OCI-LY7 (cell line): ENCODE results near the gene MCM9. TPM values are rescaled to one million over a fixed set of nuclear protein-coding genes. Genes with fewer than 3 reads are reported as not detected.
A peak's percentile ranks its signal among the peaks of the same experiment; 100 is the strongest.

Experiments used
- BruUV-seq: library from RNA; stranded (reverse); fragments of 400-500 nt; replicated peaks from 2 replicates; lab custom pipeline; 2021; lab: Mats Ljungman, UMichigan
- CTCF ChIA-PET: fragments of 300-600 bp; sonication (Branson Sonifier 250); formaldehyde crosslinking; loops from one replicate; lab custom pipeline; 2022; ENCODE audit warnings: antibody characterized with exemption; ENCODE audit not compliant: unreplicated experiment; lab: Charles Lee
- POLR2A ChIA-PET: fragments of 300-600 bp; sonication (Branson Sonifier 250); formaldehyde crosslinking; loops from one replicate; lab custom pipeline; 2022; ENCODE audit warnings: antibody characterized with exemption; lab: Charles Lee
- DNase-seq: peaks from one replicate; pipeline ENCODE4 v3.0.0-alpha.2; 2015; ENCODE audit warnings: low spot score
- H2AFZ ChIP-seq: fragments of 200-600 bp; sonication (generic), shearing (Covaris generic); 2 replicates; pipeline ENCODE4 v1.6.1; 2014; ENCODE audit warnings: mild to moderate bottlenecking, antibody characterized with exemption, low read length, moderate library complexity
- H3K27ac ChIP-seq: fragments of 200-600 bp; sonication (generic); 2 replicates; pipeline ENCODE4 v1.5.1; 2014; ENCODE audit warnings: mixed run types, low read depth, mild to moderate bottlenecking, moderate library complexity, low read length, inconsistent platforms; ENCODE audit not compliant: poor library complexity, severe bottlenecking
- H3K36me3 ChIP-seq: fragments of 200-600 bp; sonication (generic); 2 replicates; pipeline ENCODE4 v1.6.1; 2014; ENCODE audit warnings: mild to moderate bottlenecking, antibody characterized with exemption, low read length, moderate library complexity, mixed read lengths; ENCODE audit not compliant: insufficient read depth
- H3K4me1 ChIP-seq: fragments of 200-600 bp; sonication (generic); 2 replicates; pipeline ENCODE4 v1.5.1; 2014; ENCODE audit warnings: mild to moderate bottlenecking, low read length; ENCODE audit not compliant: insufficient read depth, poor library complexity, severe bottlenecking
- H3K4me2 ChIP-seq: fragments of 200-600 bp; sonication (generic); 2 replicates; pipeline ENCODE4 v1.6.1; 2014; ENCODE audit warnings: mild to moderate bottlenecking, low read length
- H3K4me3 ChIP-seq: fragments of 200-600 bp; sonication (generic); 2 replicates; pipeline ENCODE4 v1.5.1; 2014; ENCODE audit warnings: mild to moderate bottlenecking, low read depth, low read length; ENCODE audit not compliant: poor library complexity, severe bottlenecking
- H3K79me2 ChIP-seq: fragments of 200-600 bp; sonication (generic); 2 replicates; pipeline ENCODE4 v1.6.1; 2016; ENCODE audit warnings: low read depth, mild to moderate bottlenecking, low read length, moderate library complexity, mixed read lengths; ENCODE audit not compliant: insufficient read depth
- H3K9me2 ChIP-seq: fragments of 200-600 bp; sonication (generic); 2 replicates; pipeline ENCODE4 v1.6.1; 2016; ENCODE audit warnings: mild to moderate bottlenecking, low read length, mixed read lengths; ENCODE audit not compliant: insufficient read depth
- H3K9me3 ChIP-seq: fragments of 200-600 bp; sonication (generic); 2 replicates; pipeline ENCODE4 v1.6.1; 2014; ENCODE audit warnings: mild to moderate bottlenecking, mixed run types, low read length, mixed read lengths
- H4K20me1 ChIP-seq: fragments of 200-600 bp; sonication (generic); 2 replicates; pipeline ENCODE4 v1.6.1; 2014; ENCODE audit warnings: mild to moderate bottlenecking, antibody characterized with exemption, low read length, moderate library complexity, mixed read lengths; ENCODE audit not compliant: insufficient read depth
- CTCF ChIP-seq: fragments of 200-600 bp; sonication (generic); conservative IDR thresholded peaks from 2 replicates; pipeline ENCODE4 v1.5.1; 2014; ENCODE audit warnings: mild to moderate bottlenecking, antibody characterized with exemption, low read length, moderate library complexity, mixed read lengths
- EZH2phosphoT487 ChIP-seq: fragments of 200-600 bp; sonication (generic); IDR thresholded peaks from 2 replicates; pipeline ENCODE4 v1.6.1; 2018; ENCODE audit warnings: low read depth, borderline replicate concordance, mild to moderate bottlenecking, mixed run types, antibody characterized with exemption, low read length, moderate library complexity, mixed read lengths
- intact Hi-C: fragments of 100-400 bp; cut with micrococcal nuclease; formaldehyde crosslinking; loops from one replicate; pipeline ENCODE4 v1.10.0; 2022; ENCODE audit not compliant: unreplicated experiment
- total RNA-seq, 2 experiments: library from RNA; depleted of rRNA in 1 of 2; stranded (reverse); fragments of >200 nt in 1 of 2; shearing (Covaris generic) in 1 of 2; gene quantifications; 2 replicates each; pipeline ENCODE4 v1.2.3, GENCODE V29; 2014 to 2022

MCM9 gene
- total RNA-seq, 2 experiments from 2014 or later = 17.4 to 18.8 TPM

GRCh38 chr6:118810420-118811027 is 124.4 kb downstream of the MCM9 start:
- no peak for TF ChIP-seq EZH2phosphoT487
- no peak for TF ChIP-seq CTCF
- peak overlapping the region; percentile 32 for H3K4me2 ChIP-seq
- BruUV-seq = no TSS peak
- H3K4me3 ChIP-seq = no peak overlapping the region
- peaks cover 8% of the 10 kb centered on the region for H3K36me3 ChIP-seq
- H3K9me3 ChIP-seq = no peaks in the 10 kb centered on the region
- no peaks in the 10 kb centered on the region for H3K9me2 ChIP-seq
- H3K27ac ChIP-seq = no peak overlapping the region
- H2AFZ ChIP-seq = peak overlapping the region; percentile 27
- peaks cover 21% of the 10 kb centered on the region for H3K4me1 ChIP-seq
- ChIA-PET POLR2A (interaction anchor here (0.8 kb wide), 1 partner anchor 26 kb away, joined by 3 read pairs; no protein-coding TSS in a partner anchor), CTCF (interaction anchor here (0.7 kb wide), 1 partner anchor 24 kb away, joined by 4 read pairs; no protein-coding TSS in a partner anchor)
- no peaks in the 10 kb centered on the region for H4K20me1 ChIP-seq
- no peaks in the 10 kb centered on the region for H3K79me2 ChIP-seq
- intact Hi-C loops = no loop called here
- peak; percentile 50 for DNase-seq

GRCh38 chr6:118808793-118809638 is 125.9 kb downstream of the MCM9 start:
- H3K9me3 ChIP-seq = no peaks in the 10 kb centered on the region
- ChIA-PET CTCF (interaction anchor here (0.5 kb wide), 1 partner anchor 1202 kb away, joined by 3 read pairs; no protein-coding TSS in a partner anchor), POLR2A (interaction anchor here (0.7 to 1.9 kb wide), 5 partner anchors 18 to 1574 kb away, joined by 3 to 8 read pairs (median 4); partner anchors contain the start of gene CEP85L)
- H3K4me2 ChIP-seq = peak overlapping the region; percentile 12; the same call in 1 of the 2 replicates
- H2AFZ ChIP-seq = peak overlapping the region; percentile 49; the same call in 1 of the 2 replicates
- peak; percentile 41 for DNase-seq
- TF ChIP-seq CTCF (peak; percentile 59), EZH2phosphoT487 (no peak)
- H3K36me3 ChIP-seq = peaks cover 6% of the 10 kb centered on the region
- no TSS peak for BruUV-seq
- intact Hi-C loops = loop anchor here (5.0 to 10.0 kb wide), 2 partner anchors 83 to 524 kb away; partner anchors contain the start of gene ASF1A
- no peaks in the 10 kb centered on the region for H4K20me1 ChIP-seq
- H3K27ac ChIP-seq = no peak overlapping the region
- no peaks in the 10 kb centered on the region for H3K9me2 ChIP-seq
- H3K79me2 ChIP-seq = no peaks in the 10 kb centered on the region
- no peak overlapping the region for H3K4me3 ChIP-seq
- H3K4me1 ChIP-seq = peaks cover 21% of the 10 kb centered on the region
